ENCODE results near the gene PARP12.
A peak's percentile ranks its signal among the peaks of the same experiment; 100 is the strongest.

The PARP12 gene

GRCh38 chr7:140009735-140010134, 53.0 kb downstream of the PARP12 start:
- Histone ChIP-seq H3K9me3 (ENCODE audit: control insufficient read depth, insufficient read depth, low read depth, low read length) (no peaks in the 10 kb centered on the region), H3K4me3 (ENCODE audit: low read depth, low read length) (no peak overlapping the region), H3K4me1 (ENCODE audit: control insufficient read depth, insufficient read depth, low read length) (no peaks in the 10 kb centered on the region), H3K27ac (ENCODE audit: extremely low read depth, low read depth, low read length) (no peak overlapping the region), H3K36me3 (ENCODE audit: control insufficient read depth in 2 of 2, insufficient read depth in 1 of 2, low read length in 2 of 2) (no peaks in the 10 kb centered on the region)
- ChIA-PET POLR2A (no interaction called here), CTCF (no interaction called here)
- no peak for TF ChIP-seq ZNF561 (tag by site-specific recombination; IDR thresholded peaks at IDR 0.05; ENCODE audit: borderline replicate concordance)
- TF ChIP-seq ZNF416 (tag by site-specific recombination; IDR thresholded peaks at IDR 0.05), result no peak
- no peak for TF ChIP-seq SP7 (tag by site-specific recombination; IDR thresholded peaks at IDR 0.05)
- no peak for TF ChIP-seq ZNF140 (tag by site-specific recombination; IDR thresholded peaks at IDR 0.05)
- no peak for TF ChIP-seq ZNF792 (tag by site-specific recombination; IDR thresholded peaks at IDR 0.05)
- TF ChIP-seq ZNF391 (tag by site-specific recombination; IDR thresholded peaks at IDR 0.05; ENCODE audit: borderline replicate concordance, low read depth), result no peak
- no peak for TF ChIP-seq ZNF174 (tag by site-specific recombination; IDR thresholded peaks at IDR 0.05)
- no peak for TF ChIP-seq SP3 (tag by site-specific recombination; IDR thresholded peaks at IDR 0.05)
- TF ChIP-seq ZNF521 (tag by site-specific recombination; IDR thresholded peaks at IDR 0.05), result no peak
- TF ChIP-seq ZXDB (tag by site-specific recombination; IDR thresholded peaks at IDR 0.05), result no peak
- TF ChIP-seq ZNF148 (tag by site-specific recombination; IDR thresholded peaks at IDR 0.05; ENCODE audit: borderline replicate concordance), result no peak
- no peak for TF ChIP-seq OSR2 (tag by site-specific recombination; IDR thresholded peaks at IDR 0.05)
- TF ChIP-seq EGR2 (tag by site-specific recombination; IDR thresholded peaks at IDR 0.05; ENCODE audit: low read depth), result 0 out of 2 replicates have a peak, but pooled peaks have one; percentile 20
- no peak for TF ChIP-seq OVOL3 (tag by site-specific recombination; IDR thresholded peaks at IDR 0.05)
- TF ChIP-seq KLF1 (tag by site-specific recombination; IDR thresholded peaks at IDR 0.05), result peak; percentile 99
- TF ChIP-seq ZNF423 (tag by site-specific recombination; IDR thresholded peaks at IDR 0.05), result no peak
- TF ChIP-seq ZFHX2 (tag by site-specific recombination; conservative IDR thresholded peaks at IDR 0.05), result 0 out of 2 replicates have a peak, but pooled peaks have one; percentile 10
- TF ChIP-seq KLF8 (tag by site-specific recombination; IDR thresholded peaks at IDR 0.05), result peak; percentile 90
- TF ChIP-seq REPIN1 (tag by site-specific recombination; IDR thresholded peaks at IDR 0.05; ENCODE audit: low read depth), result no peak
- no peak for TF ChIP-seq ZFP41 (tag by site-specific recombination; IDR thresholded peaks at IDR 0.05; ENCODE audit: borderline replicate concordance)
- TF ChIP-seq ZNF549 (tag by site-specific recombination; IDR thresholded peaks at IDR 0.05), result no peak
- TF ChIP-seq ZNF16 (tag by site-specific recombination; IDR thresholded peaks at IDR 0.05; ENCODE audit: low read depth), result no peak
- no peak for TF ChIP-seq FEZF1 (tag by site-specific recombination; IDR thresholded peaks at IDR 0.05)
- no peak for TF ChIP-seq RBAK (tag by site-specific recombination; IDR thresholded peaks at IDR 0.05)
- TF ChIP-seq ZNF488 (tag by site-specific recombination; IDR thresholded peaks at IDR 0.05), result no peak
- TF ChIP-seq ZNF626 (tag by site-specific recombination; IDR thresholded peaks at IDR 0.05), result no peak
- TF ChIP-seq ZNF830 (tag by site-specific recombination; IDR thresholded peaks at IDR 0.05; ENCODE audit: low read depth), result no peak
- no peak for TF ChIP-seq ZNF211 (tag by site-specific recombination; IDR thresholded peaks at IDR 0.05; ENCODE audit: low read depth)
- TF ChIP-seq ZBTB26 (tag by site-specific recombination; optimal IDR thresholded peaks at IDR 0.05), result no peak
- TF ChIP-seq SALL2 (tag by site-specific recombination; IDR thresholded peaks at IDR 0.05; ENCODE audit: borderline replicate concordance), result no peak
- no peak for TF ChIP-seq ZSCAN23 (tag by site-specific recombination; IDR thresholded peaks at IDR 0.05)
- no peak for TF ChIP-seq ZNF184 (tag by site-specific recombination; IDR thresholded peaks at IDR 0.05)
- TF ChIP-seq PRDM4 (tag by site-specific recombination; IDR thresholded peaks at IDR 0.05), result no peak

All from HEK293 (cell line).